HG02943 (cell line): Measurements from ENCODE around the gene IRS2.
"Not testable (repeated sequence)": the region's sequence is repeated elsewhere in the genome, so short reads cannot be mapped to it uniquely, and the experiment has no call there.

Experiments
- ATAC-seq: cut with Tn5 transposase; IDR thresholded peaks from one replicate; pipeline ENCODE4 v1.9.1; 2021; ENCODE audit warnings: mild to moderate bottlenecking, low read depth, moderate library complexity; ENCODE audit not compliant: unreplicated experiment

The IRS2 gene

GRCh38 chr13:109786457-109787134 is at the start of gene IRS2:
Gene IRS2 (minus strand): TSS chr13:109786583. CDS start chr13:109786053, 530 bp downstream.
- ATAC-seq = peak; percentile 92

GRCh38 chr13:109834973-109835720 is 48.8 kb upstream of the IRS2 start:
- no peak for ATAC-seq

GRCh38 chr13:109833940-109834339 is 47.6 kb upstream of the IRS2 start:
- no peak for ATAC-seq

GRCh38 chr13:109833071-109833470 is 46.7 kb upstream of the IRS2 start:
- no peak for ATAC-seq

- not testable (repeated sequence) for ATAC-seq
Measured at GRCh38 chr13:109828591-109829316, 42.4 kb upstream of the IRS2 start.

- not testable (repeated sequence) for ATAC-seq
Measured at GRCh38 chr13:109823201-109823600, 36.8 kb upstream of the IRS2 start.

DNA sequence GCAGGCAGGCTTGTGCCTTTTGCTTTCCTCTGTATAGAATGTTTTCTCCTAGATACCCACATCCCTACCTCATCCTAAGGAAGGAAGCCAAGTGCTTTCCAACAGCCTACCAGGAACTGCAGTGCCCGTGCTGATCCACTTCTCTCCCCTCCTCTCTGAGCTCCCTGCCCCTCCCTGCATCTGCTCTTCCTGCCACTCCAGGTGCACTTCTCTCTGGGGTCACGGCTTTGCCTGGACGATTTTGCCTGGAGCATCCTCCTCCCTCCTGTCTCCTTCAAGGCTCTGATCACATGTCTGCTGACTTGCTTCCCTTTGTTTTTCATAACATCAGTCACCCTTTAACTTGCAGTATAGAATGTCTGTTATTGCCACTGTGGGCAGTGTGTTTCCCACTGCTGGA is 34.7 kb upstream of the IRS2 start:
- no peak for ATAC-seq

GRCh38 chr13:109819874-109820273 is 33.5 kb upstream of the IRS2 start:
- no peak for ATAC-seq

DNA sequence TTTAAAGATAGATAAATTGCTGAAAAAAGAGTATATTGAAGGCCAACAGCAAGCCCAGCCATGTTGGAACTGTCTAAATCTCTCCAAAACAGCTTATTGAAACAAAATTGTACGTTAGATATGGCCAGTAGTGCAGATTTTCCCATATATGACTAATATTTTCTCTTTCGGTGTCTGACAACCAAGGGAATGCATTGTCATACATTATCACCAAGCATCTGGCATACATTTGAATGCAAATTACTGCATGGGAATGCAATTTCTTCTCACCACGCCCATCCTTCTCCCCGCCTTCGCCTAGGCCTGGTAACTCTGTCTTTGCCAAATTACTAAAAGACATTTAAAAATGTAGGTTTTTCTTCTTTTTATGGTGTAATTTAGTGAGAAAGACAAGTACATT is 32.5 kb upstream of the IRS2 start:
- no peak for ATAC-seq

DNA sequence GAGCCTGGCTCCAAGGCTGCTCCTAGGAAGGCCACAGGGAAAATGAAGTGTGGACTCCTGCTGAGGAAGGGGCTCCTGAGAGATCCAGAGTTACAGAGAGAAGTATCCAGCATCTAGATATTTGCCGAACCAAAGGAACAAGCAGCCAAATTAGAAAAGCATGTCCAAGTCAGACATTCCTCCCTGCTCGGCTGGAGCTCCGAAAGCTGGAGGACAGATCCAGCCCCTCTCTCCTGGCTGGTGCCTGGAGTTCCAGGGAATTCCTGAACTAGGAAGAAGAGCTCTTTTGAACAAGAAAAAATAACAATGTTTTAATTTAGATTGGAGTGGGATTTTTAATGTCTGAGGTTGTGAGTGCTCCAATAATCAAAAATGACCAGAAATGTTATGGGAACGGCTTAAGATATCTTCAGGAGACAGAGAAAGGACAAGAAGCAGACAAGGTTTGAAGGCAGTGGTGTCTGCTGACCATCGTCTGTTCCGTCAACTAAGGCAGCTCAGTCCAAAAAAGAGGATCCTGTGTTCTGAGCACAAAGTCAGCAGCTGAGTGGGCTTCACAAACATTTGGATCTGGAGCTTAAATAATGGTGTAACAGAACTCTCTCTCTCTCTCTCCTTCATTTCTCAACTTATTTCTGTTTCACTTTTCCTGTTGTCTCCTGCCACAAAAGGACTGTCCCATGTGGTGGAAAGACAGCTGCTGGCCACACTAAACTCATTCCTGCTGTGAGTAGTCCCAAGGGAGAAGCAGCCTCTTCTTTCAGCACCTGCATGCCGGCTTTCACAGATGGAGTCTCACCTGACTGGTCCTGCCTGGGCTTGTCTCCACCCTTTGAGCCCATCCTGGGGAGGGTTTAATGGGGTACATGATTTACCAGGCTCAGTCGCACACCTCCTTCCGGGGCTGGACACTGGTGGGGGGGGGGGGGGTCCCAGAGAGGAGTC is 31.5 kb upstream of the IRS2 start:
- no peak for ATAC-seq

- ATAC-seq = no peak
Measured at GRCh38 chr13:109816808-109817203, 30.4 kb upstream of the IRS2 start.

DNA sequence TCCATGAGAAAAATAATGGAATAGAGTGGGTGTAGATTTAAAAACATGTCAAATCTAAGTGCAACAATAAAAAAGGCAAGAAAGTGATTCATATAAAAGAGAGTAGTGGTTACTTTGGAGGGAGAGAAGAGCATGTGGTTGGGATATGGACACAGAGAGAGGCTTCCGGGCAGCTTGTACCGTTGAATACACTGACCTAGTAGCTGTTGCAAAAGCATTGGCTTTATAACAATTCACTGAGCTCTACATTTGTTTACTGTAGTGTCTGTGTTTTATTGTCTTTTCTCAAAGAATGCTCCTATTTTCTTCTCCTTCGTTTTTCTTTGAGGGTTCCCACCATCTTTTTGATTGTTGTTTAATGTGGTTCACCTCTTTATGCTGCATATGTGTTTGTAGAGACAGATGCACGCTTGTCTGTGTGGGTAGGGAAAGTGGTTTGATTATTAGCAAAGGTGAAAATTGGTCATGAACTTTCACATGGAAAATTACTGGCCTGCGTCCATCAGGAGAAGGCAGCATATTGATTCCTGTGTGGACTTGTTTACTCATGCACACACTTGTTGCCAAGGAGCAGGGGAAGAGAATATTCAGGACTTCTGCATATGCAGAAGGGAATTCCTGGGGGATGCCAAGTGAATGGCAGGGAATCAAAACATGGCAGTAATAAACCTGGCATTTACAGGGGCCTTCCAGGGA is 29.9 kb upstream of the IRS2 start:
- no peak for ATAC-seq

GRCh38 chr13:109815651-109816050 is 29.3 kb upstream of the IRS2 start:
- no peak for ATAC-seq

- ATAC-seq = no peak
Measured at GRCh38 chr13:109813663-109814062, 27.3 kb upstream of the IRS2 start.

DNA sequence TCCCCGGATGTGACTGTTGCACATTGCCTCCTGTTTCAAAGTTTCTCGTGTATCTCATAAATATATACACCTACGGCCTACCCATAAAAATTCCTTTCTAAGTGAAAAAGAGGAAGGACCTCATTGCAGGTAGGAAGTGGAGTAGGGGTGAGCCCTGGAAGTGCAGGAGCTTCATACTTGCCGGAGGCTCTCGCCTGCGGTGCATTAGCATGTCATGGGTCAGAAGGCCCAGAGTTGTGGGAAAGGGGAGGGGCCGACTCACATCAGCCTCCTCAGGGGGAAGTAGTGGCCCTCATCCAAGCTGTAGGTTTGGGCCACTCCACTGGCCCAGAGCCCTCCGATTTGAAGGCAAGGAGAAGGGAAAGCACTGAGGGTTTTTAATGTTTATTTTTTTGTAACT is 26.0 kb upstream of the IRS2 start:
- ATAC-seq = no peak

DNA sequence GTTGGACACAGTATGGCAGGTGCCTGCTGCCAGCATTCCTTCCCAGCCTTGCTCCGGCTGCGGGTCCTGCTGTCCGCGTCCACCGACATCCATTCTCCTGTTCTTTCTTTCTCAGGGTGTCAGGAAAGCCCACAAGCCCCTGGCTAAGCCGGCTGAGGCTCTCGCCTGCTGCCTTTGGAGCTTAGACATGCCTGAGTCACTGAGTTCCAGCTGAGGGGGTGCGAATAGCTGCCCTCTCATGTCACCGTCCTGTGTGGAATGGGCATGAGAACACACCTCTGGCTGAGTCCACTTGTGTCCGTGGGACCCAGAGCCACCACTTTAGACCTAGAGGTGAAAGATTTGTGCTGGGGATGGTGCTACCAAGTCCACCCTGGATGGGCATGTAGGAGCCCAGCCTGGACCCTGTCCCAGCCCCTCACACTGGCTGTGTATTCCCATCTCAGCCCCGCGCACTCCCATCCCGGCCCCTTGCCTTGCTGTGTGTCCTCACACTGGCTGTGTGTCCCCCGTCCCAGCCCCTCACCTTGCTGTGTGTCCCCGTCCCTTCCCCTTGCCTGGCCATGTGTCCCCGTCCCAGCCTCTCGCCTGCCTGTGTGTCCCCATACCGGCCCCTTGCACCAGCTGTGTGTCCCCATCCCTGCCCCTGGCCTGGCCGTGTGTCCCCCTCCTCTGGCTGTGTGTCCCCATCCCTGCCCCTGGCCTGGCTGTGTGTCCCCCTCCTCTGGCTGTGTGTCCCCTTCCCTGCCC is 24.6 kb upstream of the IRS2 start:
- ATAC-seq = no peak

GRCh38 chr13:109809216-109809932 is 23.0 kb upstream of the IRS2 start:
- ATAC-seq = no peak

- ATAC-seq = no peak
Measured at GRCh38 chr13:109807345-109807744, 21.0 kb upstream of the IRS2 start.
